ENCODE data around the gene CCDC183. TPM values are rescaled to one million over a fixed set of nuclear protein-coding genes. Genes with fewer than 3 reads are reported as not detected.

Gene CCDC183
- total and polyA plus RNA-seq, 10 of the 15 experiments (the other 5 are each of a cell fraction or from before 2014, with no cell fraction given): 0.04 to 1.2 (median 0.55) TPM; not detected in 5

DNA sequence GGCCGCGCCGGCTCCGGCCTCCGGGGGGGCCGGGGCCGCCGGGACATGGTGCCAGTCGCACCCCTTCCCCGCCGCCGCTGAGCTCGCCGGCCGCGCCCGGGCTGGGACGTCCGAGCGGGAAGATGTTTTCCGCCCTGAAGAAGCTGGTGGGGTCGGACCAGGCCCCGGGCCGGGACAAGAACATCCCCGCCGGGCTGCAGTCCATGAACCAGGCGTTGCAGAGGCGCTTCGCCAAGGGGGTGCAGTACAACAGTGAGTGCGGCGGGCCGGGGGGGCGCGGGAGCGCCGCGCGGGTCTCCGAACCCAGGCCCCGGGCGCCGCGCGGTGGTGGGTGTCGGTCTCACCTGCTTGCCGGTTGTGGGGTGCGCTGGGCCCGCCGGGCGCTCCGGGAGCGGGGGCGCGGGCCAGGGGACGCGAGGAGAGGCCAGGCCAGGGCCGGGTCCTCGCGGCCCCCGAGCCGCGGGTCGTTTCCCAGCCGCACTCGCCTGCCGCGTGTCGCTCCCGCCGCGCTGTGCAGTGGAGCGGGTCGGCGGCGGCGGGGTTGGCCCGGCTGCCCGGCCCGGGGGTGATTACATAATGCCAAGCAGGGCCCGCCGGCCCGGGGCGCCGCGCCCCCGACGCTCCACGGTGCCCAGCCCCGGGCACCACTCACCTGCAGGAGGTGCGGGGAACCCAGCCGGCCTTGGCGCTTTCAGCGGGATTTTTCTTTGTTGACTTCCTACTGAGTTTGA, 12.1 kb downstream of the CCDC183 start (continued):
- TF ChIP-seq, protein P1, sequence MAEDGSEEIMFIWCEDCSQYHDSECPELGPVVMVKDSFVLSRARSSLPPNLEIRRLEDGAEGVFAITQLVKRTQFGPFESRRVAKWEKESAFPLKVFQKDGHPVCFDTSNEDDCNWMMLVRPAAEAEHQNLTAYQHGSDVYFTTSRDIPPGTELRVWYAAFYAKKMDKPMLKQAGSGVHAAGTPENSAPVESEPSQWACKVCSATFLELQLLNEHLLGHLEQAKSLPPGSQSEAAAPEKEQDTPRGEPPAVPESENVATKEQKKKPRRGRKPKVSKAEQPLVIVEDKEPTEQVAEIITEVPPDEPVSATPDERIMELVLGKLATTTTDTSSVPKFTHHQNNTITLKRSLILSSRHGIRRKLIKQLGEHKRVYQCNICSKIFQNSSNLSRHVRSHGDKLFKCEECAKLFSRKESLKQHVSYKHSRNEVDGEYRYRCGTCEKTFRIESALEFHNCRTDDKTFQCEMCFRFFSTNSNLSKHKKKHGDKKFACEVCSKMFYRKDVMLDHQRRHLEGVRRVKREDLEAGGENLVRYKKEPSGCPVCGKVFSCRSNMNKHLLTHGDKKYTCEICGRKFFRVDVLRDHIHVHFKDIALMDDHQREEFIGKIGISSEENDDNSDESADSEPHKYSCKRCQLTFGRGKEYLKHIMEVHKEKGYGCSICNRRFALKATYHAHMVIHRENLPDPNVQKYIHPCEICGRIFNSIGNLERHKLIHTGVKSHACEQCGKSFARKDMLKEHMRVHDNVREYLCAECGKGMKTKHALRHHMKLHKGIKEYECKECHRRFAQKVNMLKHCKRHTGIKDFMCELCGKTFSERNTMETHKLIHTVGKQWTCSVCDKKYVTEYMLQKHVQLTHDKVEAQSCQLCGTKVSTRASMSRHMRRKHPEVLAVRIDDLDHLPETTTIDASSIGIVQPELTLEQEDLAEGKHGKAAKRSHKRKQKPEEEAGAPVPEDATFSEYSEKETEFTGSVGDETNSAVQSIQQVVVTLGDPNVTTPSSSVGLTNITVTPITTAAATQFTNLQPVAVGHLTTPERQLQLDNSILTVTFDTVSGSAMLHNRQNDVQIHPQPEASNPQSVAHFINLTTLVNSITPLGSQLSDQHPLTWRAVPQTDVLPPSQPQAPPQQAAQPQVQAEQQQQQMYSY (CRISPR knock-in tag; IDR thresholded peaks at IDR 0.05): no peak

DNA sequence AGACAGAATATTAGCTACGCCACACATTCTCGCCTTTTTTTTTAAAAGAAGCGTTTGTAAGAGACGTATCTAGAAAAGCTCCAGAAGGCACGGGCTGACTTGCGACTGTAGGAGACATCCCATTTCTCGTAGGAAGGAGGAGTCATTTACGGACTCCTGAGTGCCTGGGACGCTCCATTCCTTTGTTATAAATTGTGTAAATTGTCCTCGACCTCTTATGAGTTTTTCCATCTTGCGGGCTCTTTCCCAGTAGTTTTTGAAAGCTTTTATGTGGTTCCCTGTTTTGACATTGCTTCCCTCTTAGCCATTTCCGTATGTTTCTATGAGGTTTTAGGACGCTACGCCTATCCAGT, 12.6 kb downstream of the CCDC183 start:
- H3K27ac ChIP-seq (ENCODE audit: control insufficient read depth, insufficient read depth): peak overlapping the region; percentile 74
- intact Hi-C loops (cut with micrococcal nuclease; ENCODE audit: unreplicated experiment) (loop anchor here (10.0 kb wide), 1 partner anchor 76 kb away; the partner anchor contains the start of gene TRAF2), in situ Hi-C loops (cut with MboI) (no loop called here)
- peak overlapping the region; percentile 93 for H3K9ac ChIP-seq (ENCODE audit: control insufficient read depth, insufficient read depth, low read length)
- ATAC-seq: no peak
- SMC1A ChIA-PET (ENCODE audit: uncharacterized antibody, unreplicated experiment): interaction anchor here (1.1 to 2.3 kb wide), 2 partner anchors 34 to 139 kb away, joined by 4 to 5 read pairs; partner anchors contain the start of gene AJM1
- BruUV-seq (replicated peaks): no TSS peak
- CTCF ChIA-PET: interaction anchor here (0.5 to 4.4 kb wide), 9 partner anchors 9 to 259 kb away, joined by 3 to 15 read pairs (median 3); partner anchors contain the start of gene AJM1
- DNase-seq (ENCODE audit: low read depth, low spot score): no peak
- RAD21 ChIA-PET (ENCODE audit: unreplicated experiment): no interaction called here
- H3K36me3 ChIP-seq (ENCODE audit: control insufficient read depth in 2 of 2, insufficient read depth in 2 of 2, low read length in 1 of 2): peaks cover 2 to 7% of the 10 kb centered on the region in 2 experiments; a peak in 3 of 4 replicates
- H3K4me1 ChIP-seq (ENCODE audit: control insufficient read depth, insufficient read depth, low read length): peaks cover 7% of the 10 kb centered on the region
- POLR2A ChIA-PET: interaction anchor here (1.2 to 1.4 kb wide), 2 partner anchors 40 to 321 kb away, joined by 3 read pairs; partner anchors contain the start of gene PHPT1
- WGBS (ENCODE audit: insufficient coverage, insufficient replicate concordance, low lambda C conversion rate, missing lambda C conversion rate): 2% methylated on average over 14 of the region's 14 CpGs
- FAIRE-seq: no peak
- H3K4me2 ChIP-seq (ENCODE audit: control insufficient read depth, insufficient read depth): peak overlapping the region; percentile 76
- peaks cover 39% of the 10 kb centered on the region for H3K79me2 ChIP-seq (ENCODE audit: control insufficient read depth, insufficient read depth, low read length)
- peak overlapping the region; percentile 90 for H3K4me3 ChIP-seq
- H3K9me3 ChIP-seq (replicated peaks; ENCODE audit: control insufficient read depth, insufficient read depth, low read length): no peaks in the 10 kb centered on the region
- TF ChIP-seq, protein P2, sequence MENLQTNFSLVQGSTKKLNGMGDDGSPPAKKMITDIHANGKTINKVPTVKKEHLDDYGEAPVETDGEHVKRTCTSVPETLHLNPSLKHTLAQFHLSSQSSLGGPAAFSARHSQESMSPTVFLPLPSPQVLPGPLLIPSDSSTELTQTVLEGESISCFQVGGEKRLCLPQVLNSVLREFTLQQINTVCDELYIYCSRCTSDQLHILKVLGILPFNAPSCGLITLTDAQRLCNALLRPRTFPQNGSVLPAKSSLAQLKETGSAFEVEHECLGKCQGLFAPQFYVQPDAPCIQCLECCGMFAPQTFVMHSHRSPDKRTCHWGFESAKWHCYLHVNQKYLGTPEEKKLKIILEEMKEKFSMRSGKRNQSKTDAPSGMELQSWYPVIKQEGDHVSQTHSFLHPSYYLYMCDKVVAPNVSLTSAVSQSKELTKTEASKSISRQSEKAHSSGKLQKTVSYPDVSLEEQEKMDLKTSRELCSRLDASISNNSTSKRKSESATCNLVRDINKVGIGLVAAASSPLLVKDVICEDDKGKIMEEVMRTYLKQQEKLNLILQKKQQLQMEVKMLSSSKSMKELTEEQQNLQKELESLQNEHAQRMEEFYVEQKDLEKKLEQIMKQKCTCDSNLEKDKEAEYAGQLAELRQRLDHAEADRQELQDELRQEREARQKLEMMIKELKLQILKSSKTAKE (IDR thresholded peaks at IDR 0.05; ENCODE audit: low read depth, poor library complexity, severe bottlenecking): no peak
- no peak for TF ChIP-seq TCF3 (IDR thresholded peaks at IDR 0.05; ENCODE audit: borderline replicate concordance, insufficient read depth, low read depth, low read length)
- TF ChIP-seq EZH2 (IDR thresholded peaks at IDR 0.05; ENCODE audit: borderline replicate concordance, control insufficient read depth, low read depth, low read length): no peak
- TF ChIP-seq, protein P3, sequence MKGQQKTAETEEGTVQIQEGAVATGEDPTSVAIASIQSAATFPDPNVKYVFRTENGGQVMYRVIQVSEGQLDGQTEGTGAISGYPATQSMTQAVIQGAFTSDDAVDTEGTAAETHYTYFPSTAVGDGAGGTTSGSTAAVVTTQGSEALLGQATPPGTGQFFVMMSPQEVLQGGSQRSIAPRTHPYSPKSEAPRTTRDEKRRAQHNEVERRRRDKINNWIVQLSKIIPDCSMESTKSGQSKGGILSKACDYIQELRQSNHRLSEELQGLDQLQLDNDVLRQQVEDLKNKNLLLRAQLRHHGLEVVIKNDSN (IDR thresholded peaks at IDR 0.05; ENCODE audit: borderline replicate concordance, extremely low read length, insufficient read depth, low read depth, low read length): no peak
- no peak for TF ChIP-seq ZZZ3 (IDR thresholded peaks at IDR 0.05; ENCODE audit: control insufficient read depth, insufficient read length, low read depth)
- TF ChIP-seq EP300 (IDR thresholded peaks at IDR 0.05; ENCODE audit: borderline replicate concordance in 1 of 2, control insufficient read depth in 1 of 2, low read depth in 2 of 2, low read length in 2 of 2): no peak
- TF ChIP-seq, protein P4, sequence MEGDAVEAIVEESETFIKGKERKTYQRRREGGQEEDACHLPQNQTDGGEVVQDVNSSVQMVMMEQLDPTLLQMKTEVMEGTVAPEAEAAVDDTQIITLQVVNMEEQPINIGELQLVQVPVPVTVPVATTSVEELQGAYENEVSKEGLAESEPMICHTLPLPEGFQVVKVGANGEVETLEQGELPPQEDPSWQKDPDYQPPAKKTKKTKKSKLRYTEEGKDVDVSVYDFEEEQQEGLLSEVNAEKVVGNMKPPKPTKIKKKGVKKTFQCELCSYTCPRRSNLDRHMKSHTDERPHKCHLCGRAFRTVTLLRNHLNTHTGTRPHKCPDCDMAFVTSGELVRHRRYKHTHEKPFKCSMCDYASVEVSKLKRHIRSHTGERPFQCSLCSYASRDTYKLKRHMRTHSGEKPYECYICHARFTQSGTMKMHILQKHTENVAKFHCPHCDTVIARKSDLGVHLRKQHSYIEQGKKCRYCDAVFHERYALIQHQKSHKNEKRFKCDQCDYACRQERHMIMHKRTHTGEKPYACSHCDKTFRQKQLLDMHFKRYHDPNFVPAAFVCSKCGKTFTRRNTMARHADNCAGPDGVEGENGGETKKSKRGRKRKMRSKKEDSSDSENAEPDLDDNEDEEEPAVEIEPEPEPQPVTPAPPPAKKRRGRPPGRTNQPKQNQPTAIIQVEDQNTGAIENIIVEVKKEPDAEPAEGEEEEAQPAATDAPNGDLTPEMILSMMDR (IDR thresholded peaks at IDR 0.05 in 2 of 3, conservative IDR thresholded peaks at IDR 0.05 in 1 of 3; ENCODE audit: control insufficient read depth in 2 of 3, extremely low read depth in 1 of 3, insufficient read depth in 1 of 3, low read depth in 3 of 3, low read length in 3 of 3): no peak
- TF ChIP-seq HDAC6 (IDR thresholded peaks at IDR 0.05; ENCODE audit: unreplicated experiment): no peak
- no peaks in the 10 kb centered on the region for H3K27me3 ChIP-seq (replicated peaks in 1 of 2; ENCODE audit: control insufficient read depth in 2 of 2, insufficient read depth in 2 of 2, low read length in 1 of 2)
- no peaks in the 10 kb centered on the region; the same call in 1 of the 2 replicates for H4K20me1 ChIP-seq (ENCODE audit: control insufficient read depth, insufficient read depth)
- no peak overlapping the region; the same call in 1 of the 2 replicates for H2AFZ ChIP-seq (ENCODE audit: control insufficient read depth, low read depth, low read length)
